ENCODE measurements around the gene GBGT1.
A peak's percentile ranks its signal among the peaks of the same experiment; 100 is the strongest.

GBGT1 gene

DNA sequence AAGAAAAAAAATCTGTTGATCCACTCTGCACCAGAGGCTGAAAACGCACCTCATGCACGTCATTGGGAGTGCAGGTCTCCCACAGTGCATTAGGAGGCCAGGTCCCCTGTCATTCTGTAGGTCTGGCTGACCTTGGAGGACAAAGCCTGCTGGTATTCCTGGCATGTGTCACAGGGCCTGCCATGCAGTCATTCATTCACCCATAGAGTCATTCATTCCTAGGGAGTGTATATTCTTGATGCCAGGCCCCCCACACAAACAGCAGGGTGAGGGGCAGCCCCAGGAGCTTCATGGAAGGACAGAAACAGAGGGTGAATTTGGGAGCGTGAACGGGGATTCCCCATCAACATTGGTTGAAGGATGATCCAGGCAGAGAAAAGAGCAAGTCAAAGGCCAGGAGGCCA, 2.2 kb downstream of the GBGT1 start:
- H3K4me3 ChIP-seq (ENCODE audit: low read depth, low read length), result no peak overlapping the region
- DNase-seq (ENCODE audit: low read depth), result no peak
- TF ChIP-seq, protein P1, sequence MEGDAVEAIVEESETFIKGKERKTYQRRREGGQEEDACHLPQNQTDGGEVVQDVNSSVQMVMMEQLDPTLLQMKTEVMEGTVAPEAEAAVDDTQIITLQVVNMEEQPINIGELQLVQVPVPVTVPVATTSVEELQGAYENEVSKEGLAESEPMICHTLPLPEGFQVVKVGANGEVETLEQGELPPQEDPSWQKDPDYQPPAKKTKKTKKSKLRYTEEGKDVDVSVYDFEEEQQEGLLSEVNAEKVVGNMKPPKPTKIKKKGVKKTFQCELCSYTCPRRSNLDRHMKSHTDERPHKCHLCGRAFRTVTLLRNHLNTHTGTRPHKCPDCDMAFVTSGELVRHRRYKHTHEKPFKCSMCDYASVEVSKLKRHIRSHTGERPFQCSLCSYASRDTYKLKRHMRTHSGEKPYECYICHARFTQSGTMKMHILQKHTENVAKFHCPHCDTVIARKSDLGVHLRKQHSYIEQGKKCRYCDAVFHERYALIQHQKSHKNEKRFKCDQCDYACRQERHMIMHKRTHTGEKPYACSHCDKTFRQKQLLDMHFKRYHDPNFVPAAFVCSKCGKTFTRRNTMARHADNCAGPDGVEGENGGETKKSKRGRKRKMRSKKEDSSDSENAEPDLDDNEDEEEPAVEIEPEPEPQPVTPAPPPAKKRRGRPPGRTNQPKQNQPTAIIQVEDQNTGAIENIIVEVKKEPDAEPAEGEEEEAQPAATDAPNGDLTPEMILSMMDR (IDR thresholded peaks at IDR 0.05; ENCODE audit: control insufficient read depth, extremely low read depth, insufficient read depth), result no peak

DNA sequence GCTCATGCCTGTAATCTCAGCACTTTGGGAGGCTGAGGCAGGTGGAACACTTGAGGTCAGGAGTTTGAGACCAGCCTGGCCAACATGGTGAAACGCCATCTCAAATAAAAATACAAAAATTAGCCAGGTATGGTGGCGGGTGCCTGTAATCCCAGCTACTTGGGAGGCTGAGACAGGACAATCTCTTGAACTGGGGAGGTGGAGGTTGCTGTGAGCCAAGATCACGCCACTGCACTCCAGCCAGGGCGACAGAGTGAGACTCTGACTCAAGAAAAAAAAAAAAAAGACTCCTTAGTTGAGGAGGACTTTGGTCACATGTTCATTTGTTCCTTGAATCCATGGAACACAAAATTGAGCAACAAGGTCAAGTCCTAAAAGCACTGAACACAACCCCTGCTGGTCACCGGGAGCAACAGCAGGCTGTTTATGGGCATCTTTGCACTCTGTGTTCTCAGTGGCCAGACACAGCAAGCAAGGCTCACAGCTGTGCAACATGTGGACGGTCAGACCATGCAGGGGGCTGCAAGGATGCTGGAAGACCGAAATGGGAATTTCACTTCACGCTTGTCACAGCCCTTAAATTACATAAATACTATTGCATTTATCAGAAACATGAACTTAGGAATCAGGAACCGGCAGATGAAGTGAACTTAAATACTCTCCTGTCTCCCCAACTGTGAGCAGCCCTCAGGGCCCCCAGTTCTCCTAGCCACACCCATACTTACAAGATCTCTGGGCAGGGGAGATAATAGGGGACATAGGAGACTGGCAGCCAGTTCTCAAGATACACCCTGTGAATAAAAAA, 2.8 kb downstream of the GBGT1 start:
- DNase-seq (ENCODE audit: low read depth), result peak; percentile 36
- H3K4me3 ChIP-seq (ENCODE audit: low read depth, low read length), result no peak overlapping the region
- TF ChIP-seq, protein P1 (IDR thresholded peaks at IDR 0.05; ENCODE audit: control insufficient read depth, extremely low read depth, insufficient read depth), result peak; percentile 62

DNA sequence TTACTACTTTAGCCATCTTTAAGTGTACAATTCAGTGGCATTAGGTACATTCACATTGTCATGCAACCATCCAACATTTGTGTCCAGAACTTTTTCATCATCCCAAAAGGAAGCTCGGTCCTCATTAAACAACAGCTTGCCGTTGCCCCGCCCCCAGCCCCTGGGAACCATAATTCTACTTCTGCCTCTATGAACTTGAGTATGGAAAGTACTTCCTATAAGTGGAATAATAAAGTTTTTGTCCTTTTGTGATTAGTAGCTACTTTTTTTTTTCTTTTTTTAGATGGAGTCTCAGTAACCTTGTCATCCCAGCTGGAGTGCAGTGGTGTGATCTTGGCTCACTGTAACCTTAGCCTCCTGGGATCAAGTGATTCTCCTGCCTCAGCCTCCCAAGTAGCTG, 5.0 kb downstream of the GBGT1 start:
- no peak for DNase-seq (ENCODE audit: low read depth)
- TF ChIP-seq, protein P1 (IDR thresholded peaks at IDR 0.05; ENCODE audit: control insufficient read depth, extremely low read depth, insufficient read depth), result no peak
- H3K4me3 ChIP-seq (ENCODE audit: low read depth, low read length), result no peak overlapping the region

DNA sequence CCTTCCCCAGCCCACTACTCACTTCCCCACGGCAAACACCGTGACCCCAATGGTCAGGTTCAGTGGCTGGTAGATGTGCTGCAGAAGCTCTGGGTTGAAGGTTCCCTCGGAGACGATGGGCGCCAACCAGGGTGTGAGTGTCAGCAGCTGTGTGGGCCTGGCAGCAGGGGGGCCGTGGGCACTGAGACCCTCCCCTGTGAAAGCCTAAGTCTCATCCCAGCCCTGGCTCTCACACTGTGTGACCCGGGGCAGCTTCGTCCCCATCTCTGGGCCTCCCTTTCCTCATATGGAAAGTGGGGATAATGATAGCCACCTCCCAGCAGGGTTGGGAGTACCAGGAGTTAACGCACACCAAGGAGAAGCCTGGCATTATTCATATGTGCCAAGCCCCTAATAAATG, 8.6 kb downstream of the GBGT1 start:
- TF ChIP-seq, protein P1 (IDR thresholded peaks at IDR 0.05; ENCODE audit: control insufficient read depth, extremely low read depth, insufficient read depth), result no peak
- no peak for DNase-seq (ENCODE audit: low read depth)
- no peak overlapping the region for H3K4me3 ChIP-seq (ENCODE audit: low read depth, low read length)

DNA sequence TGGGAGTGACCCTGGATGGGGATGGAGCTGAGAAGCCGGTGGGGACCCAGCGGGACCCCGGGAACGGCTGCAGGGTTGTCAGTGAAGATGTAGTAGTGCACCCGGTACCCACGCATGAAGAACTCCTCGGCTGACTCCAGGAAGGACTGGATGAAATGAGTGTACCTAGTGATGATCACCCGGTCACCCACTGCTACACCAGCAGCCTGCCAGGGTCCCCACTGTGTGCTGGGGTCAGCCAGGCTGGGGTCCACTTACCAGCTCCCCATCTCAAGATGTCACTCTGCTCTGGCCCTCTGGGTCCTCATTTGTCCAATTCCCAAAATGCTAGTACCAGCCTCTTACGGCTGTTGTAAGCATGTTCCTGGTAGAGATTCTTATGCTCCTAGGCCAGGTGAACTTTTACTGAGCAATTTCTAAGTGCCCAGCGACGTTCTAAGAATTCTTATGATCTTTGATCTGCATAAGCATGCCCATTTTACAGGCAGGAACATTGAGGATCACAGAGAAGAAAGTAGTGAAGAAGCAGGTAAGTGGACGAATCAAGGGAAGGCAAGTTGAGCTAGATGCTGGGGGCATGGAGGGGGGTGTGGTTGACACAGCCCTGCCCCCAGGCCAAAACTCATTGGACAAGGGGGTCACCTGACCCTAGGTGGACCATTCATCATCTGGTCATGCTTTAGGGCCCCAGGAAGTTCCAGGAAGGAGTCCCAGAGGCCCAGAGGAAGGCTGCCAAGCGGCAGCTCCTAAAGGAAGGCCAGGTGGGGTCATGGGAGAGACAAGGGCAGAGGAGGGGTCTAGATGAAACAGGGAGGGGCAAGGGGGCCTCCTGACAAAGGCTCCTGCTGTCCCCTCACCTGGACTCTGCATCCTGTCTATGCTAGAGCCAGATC, 9.4 kb downstream of the GBGT1 start:
- no peak overlapping the region for H3K4me3 ChIP-seq (ENCODE audit: low read depth, low read length)
- no peak for DNase-seq (ENCODE audit: low read depth)
- TF ChIP-seq, protein P1 (IDR thresholded peaks at IDR 0.05; ENCODE audit: control insufficient read depth, extremely low read depth, insufficient read depth), result no peak

DNA sequence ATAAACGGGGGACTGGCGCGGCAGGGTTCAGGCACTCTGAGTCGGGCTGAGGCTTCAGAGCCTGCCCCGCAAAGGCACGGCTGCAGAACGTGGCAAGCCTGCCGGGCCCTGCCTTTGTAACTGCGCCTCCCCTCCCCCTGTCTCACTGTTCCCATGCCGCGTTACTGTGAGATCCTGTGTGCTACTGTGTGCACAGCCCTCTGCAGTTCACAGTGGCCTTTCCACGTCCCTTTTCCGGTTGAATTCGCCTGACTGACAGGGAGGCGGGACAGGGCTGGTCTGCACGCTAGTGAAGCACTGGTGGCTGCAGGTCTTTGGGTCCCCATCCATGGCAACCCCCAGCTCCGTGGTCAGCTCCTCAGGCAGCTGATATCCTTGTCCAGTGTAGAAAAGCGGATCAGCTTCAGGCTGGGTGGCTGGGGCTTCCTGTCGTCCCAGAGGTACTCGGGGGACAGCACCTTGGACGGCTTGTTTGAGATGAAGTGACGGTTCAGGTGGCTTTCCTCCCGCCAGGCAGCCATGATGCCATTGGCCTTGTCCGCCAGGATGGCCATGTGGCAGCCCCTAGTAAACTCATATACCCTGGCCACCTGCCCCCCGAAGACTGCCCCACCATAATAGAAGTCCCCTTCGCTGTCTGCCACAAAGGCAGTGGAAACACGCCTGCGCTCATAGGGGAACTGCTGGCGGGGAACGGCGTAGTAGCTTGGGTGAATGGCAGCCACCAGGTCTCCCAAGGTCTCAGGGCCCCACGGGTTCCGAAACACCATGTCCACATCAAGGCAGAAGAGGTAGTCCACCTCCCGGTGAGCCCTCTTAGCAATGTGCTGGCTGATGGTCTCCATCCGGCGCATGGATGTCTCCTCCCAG, 10.3 kb downstream of the GBGT1 start:
- no peak for DNase-seq (ENCODE audit: low read depth)
- H3K4me3 ChIP-seq (ENCODE audit: low read depth, low read length), result no peak overlapping the region
- TF ChIP-seq, protein P1 (IDR thresholded peaks at IDR 0.05; ENCODE audit: control insufficient read depth, extremely low read depth, insufficient read depth), result no peak

Measured in LNCaP clone FGC (cell line).